ENCODE results near the gene TP53BP2.
"Not testable (repeated sequence)": the region's sequence is repeated elsewhere in the genome, so short reads cannot be mapped to it uniquely, and the experiment has no call there.

The TP53BP2 gene

DNA sequence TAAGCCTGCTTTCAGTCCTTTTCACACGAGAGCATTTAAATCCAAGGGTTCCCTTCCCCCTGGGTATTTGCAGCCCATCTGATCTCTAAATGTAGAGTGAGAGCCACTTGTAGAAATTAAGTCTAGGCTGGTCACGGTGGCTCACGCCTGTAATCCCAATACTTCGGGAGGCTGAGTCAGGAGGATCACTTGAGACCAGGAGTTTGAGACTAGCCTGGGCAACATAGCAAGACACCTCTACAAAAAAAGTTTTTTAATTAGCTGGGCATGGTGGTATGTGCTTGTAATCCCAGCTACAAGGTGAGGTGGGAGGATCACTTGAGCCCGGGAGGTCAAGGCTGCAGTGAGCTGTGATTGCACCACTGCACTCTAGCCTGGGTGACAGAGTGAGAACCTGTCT lies 109.1 kb downstream of the TP53BP2 start:
- DNase-seq: not testable (repeated sequence)

DNA sequence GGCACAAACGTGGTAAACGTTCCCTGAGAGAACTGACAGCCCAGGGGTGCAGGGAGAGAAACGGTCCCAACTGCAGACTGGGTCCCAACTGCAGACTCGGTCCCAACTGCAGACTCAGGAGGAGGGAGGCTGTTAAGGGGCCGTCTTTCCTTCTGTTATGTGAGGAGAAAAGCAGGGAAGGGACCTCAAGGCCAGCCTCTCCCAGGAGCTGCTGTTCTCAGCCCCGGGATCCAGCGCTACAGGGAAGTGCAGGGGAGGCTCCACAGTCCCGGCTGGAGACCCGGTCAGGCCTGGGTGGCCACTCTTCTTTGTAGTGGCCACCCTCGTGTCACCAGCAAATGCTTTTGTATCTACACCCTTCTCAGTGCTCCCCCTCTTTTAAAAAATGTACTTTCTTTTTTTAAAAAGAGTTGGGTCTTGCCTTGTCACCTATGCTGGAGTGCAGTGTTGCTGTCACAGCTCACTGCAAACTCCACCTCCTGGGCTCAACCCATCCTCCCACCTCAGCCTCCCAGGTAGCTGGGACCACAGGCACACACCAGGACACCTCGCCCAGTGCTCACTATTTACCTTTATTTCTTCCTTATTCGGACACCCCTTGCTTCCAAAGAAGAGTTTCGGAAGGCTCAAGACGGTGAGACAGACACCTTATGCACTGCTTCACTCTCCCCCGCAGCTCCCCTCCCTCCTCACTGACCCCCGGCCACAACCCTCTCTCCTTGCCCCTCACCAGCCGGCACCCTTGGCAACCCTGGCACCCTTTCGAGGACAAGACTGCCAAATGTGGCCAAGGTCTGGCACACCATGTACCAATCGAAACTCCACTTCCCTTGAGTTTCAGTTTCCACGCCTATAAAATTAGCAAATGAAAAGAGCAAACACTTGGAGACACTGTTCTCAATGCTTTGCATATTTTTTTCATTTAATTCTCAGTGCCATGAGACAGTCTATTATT lies 111.6 kb downstream of the TP53BP2 start:
- no peak for DNase-seq

DNA sequence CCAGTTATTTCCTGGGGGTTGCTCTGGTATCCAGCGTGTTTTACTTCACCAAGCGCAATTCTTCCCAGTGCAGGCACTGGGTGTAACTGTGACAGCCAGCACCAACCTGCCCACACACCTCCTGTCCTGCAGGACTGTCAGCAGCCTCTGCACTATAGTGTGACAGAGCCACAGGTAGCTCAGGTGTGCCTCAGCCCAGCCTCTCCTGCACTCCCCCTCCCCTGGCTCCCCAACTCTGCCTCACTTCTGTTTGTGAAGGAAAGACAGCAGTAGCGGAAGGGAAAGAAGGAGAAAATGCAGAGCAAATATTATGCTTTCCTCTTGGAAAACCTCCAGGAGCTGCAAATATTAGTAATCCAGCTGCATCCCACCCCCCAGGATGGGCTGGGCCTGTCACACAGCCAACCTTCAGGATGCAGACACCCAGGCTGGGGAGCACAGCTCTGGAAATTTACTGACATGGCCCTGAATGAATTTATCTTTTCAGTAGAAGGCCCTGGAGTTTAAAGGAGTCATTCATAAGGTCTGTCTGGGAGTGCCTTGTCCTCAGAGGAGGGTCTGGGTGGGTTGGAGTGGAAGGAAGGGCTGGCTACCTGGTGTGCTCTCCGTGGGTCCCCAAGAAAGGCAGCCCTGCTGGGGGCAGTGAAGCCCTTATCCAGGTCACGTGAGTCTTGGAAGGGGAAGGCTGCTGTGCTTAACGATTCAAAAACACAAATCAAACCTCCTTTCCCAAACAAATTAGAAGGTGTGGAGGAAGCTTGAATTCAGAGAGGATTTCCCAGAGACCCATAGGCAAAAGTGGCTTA lies 112.6 kb downstream of the TP53BP2 start:
- no peak for DNase-seq

GRCh38 chr1:223731133-223731770 lies 114.5 kb downstream of the TP53BP2 start:
- no peak for DNase-seq

GRCh38 chr1:223730479-223731132 lies 115.1 kb downstream of the TP53BP2 start:
- no peak for DNase-seq

DNA sequence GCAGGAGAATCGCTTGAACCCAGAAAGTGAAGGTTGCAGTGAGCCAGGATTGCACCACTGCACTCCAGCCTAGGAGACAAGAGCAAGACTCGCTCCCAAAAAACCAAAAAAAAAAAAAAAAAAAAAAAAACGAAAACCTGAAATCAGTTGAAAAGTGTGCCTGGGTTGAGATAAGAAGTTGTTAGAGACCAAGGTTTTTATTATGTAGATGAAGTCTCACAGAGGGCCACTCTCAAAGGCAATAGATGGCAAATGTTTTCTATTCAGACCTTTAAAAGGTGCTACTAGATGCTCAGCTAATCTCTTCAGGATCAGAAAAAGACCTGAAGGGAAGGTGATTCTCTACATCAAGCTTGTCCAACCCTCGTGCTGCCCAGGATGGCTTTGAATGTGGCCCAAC lies 115.8 kb downstream of the TP53BP2 start:
- no peak for DNase-seq
